Activated CD4-positive, alpha-beta T cell treated with anti-CD3 and anti-CD28 coated beads, Interleukin-10, Interleukin-2, amounts not matched to agents 100 ng/mL and 50 ng/mL, durations not matched to agents 16 hours and 8 hours (primary cell): Measurements from ENCODE around the gene SNX9.
A peak's percentile ranks its signal among the peaks of the same experiment; 100 is the strongest.
"Not testable (repeated sequence)": the region's sequence is repeated elsewhere in the genome, so short reads cannot be mapped to it uniquely, and the experiment has no call there.

Experiments used
- DNase-seq: peaks from one replicate; pipeline ENCODE4 v3.0.0-alpha.2; 2020

Gene SNX9

DNA sequence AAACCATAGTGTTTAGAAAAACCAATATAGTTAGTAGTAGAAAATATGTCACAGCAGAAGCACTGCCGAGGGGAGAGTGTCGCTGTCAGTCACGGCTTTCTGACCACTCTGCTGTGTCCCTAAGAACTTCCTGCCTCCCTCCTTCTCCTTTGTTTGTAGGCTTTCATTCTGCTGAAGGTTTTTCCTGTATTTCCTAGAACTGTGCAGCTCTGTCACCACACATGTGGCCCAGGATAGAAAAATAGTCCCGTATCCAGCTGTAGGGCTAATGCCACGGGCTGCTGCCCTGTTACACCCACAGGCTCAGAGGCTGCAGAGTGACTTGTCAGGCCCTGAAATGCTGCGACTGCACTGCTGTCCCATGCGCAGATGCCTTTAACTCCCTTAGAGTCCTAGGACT, 106.0 kb downstream of the SNX9 start:
- DNase-seq, result no peak

DNA sequence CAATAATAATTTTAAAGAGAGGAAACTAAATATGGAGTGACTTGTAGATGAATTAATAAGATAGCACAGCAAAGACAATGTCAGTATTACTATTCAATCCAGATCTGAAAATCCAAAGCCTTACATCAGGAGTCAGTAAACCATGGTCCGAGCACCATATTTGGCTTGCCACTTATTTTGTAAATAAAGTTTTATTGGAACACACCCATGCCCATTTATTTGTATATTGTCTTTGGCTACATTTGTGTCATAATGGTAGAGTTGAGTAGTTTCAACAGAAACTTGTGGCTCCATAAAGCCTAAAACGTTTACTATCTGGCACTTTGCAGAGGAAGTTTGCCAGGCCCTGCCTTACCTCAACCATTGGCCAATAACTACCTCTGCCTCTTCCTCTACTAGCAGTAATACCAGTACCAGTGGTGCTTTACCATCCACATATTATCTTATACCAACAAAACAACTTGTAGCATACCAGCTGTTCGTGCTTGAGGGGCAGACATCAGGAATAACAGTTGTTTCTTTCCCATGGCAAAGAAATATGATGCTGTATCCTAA, 106.8 kb downstream of the SNX9 start:
- peak; percentile 17 for DNase-seq

DNA sequence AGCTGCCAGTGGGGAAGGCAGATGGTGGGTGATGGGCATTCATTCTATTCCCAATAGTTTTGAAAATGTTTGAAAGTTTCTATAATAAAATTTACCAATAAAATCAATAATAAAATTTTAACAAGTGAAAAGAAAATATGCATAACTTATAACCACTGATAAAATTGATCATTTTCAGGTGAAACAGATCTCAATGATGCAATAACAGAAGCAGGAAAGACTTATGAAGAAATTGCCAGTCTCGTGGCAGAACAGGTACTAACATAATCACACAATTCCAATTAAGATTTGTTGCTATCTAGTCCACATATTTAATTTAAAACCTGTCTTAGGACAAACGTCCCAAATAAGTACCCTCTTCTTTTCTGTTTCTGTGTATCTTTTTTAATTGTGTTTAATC, 112.7 kb downstream of the SNX9 start:
- DNase-seq, result no peak

DNA sequence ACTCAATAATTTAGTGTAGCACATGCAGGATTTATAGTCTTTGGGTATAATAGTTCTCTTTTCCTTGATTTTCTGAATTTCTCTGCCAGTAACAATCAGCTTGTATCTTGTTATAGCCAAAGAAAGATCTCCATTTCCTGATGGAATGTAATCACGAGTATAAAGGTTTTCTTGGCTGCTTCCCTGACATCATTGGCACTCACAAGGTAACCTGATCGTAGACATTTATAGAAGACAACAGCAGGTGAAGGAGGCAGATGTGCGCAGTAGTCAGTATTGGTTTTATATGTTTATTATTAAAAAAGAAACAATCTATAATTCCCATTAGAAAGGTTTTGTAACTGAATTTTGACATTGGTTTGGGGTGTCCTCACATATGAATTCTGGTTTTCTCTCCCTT, 114.3 kb downstream of the SNX9 start:
- no peak for DNase-seq

DNA sequence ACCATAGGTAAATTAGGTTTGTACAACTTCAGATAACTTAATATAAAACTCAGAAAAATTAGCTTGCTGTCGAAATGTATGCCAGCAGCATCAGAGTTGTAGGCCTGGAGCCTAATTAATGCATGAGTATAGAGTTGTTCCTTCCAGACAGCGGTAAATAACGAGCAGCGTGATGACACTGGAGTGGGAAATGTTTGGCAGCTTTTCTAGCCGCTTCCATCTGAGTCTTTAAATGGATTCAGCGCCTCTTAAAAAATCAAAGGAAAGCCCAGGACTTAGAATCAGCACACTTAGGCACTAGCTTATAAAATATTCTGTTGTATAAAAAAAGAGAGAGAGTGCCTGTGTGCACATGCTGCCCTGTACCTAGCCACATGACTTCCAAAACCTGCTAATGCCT, 114.9 kb downstream of the SNX9 start:
- no peak for DNase-seq

DNA sequence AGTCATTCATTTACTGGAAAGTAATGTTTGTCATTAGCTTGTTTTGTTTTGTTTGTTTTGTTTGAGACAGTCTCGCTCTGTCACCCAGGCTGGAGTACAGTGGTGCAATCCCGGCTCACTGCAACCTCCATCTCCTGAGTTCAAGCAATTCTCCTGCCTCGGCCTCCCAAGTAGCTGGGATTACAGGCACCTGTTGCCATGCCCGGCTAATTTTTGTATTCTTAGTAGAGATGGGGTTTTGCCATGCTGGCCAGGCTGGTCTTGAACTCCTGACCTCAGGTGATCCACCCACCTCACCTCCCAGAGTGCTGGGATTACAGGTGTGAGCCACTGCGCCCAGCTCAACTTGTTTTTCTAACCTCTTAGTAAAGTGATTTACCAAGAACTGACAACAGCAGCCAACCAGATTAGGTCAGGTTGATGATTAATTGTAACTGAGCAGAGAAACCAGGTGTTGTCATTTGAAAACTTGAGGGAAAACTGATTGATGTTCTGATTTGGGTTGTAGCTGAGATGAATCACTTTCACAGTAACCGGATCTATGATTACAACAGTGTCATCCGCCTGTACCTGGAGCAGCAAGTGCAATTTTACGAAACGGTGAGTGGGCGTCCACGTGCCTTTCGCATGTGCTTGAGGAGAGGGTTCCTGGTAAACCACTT, 117.5 kb downstream of the SNX9 start:
- peak; percentile 70 for DNase-seq

DNA sequence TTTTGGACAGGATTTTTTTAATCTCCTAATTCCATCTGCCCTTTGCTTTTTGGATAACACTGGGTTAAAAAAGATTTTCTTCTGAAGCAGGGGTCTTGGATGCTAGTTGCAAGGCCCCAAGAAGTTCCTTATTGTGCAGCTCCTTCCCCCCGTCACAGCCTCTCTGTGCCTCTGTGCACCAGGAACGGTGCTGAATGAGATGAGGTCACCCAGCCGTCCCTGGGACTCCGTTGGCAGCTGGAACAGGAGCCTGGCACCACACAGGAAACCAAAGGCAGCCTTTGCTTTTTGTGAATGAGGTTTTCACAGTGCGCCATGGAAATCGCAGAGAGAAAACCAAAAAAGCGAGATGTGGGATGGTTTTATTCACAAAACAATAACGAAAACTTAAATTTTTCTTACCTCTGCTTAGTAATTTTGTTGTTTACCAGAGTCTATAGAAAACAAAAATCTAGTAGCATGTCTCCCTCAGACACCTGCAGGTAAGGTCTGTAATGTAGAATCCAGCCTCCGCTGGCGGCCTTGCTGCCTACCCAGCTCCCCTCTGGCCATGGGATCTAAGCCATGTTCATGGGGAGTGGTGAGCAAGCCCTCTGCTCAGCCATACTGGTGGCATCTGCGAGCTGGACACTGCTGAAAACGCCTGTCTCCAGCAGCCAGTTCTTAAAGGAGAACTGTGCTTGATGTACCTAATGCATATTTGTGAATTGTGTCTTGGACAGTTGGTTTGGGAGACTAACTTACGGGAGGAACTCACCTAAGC, 118.2 kb downstream of the SNX9 start:
- no peak for DNase-seq

DNA sequence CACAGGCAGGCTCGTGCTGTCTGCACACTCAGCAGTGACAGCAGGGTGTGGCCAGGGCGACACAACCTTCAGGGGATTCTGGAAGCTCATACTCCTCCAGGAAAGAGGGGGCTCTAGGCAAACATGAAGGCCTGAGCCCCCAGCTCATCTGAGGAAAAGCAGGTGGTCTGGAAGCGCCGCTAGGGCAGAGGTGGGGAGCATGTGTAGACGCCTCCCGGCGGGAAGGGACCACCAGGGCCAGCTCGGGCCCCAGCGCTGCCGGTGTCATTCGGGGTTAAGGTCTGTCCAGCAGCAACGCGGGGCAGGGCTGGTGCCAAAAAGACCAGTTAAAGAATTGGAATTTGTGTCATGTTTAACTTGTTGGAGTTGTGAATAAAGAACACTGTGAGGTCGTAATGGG, 119.3 kb downstream of the SNX9 start:
- DNase-seq, result no peak

DNA sequence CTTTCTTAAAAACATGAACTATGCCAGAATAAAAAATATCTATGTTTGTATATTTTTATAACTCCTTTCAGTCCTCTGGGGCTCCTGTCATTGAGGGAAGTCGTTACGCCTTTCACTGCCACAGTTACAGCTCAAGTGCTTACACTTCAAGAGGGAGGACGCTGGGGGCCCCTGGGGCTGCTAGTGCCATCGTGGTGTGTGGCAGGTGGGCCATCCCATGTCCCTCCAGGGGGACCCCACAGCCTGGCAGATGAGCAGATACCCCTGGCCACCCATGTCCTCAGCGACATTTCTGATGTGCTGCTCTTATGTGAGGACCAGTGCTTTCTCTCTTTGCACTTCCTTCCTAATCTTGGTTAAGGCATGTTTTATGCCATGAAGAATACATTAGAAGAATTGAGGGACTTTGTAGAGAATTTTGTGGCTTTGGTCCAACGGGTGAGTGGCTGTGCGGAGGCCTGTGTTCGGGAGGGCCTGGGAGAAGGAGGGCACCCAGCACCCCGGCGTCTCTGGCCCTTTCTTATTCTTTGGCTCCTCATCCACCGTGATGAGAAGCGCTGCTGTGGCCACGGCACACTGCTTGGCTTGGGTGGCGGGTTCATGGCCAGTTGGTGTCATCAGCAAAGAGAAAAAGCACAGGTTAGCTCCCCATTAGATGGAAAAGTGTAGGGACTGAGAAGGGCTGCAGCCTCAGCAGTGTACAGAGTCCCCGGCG, 120.4 kb downstream of the SNX9 start:
- no peak for DNase-seq

DNA sequence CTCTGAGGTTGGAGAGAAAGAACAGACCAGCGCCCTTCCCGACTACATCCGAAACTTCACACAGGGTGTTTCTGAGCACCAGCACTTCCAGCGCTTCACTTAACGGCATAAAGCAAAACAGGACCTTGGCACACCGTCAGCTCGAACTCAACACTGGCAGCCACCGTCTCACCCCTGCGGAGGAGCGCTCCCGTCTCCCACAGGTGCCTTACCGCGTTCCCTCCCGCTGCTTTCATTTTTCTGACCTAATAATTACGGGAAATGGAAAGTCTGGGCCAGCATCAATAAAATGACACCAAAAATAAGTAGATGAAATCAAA, 120.9 kb downstream of the SNX9 start:
- no peak for DNase-seq

DNA sequence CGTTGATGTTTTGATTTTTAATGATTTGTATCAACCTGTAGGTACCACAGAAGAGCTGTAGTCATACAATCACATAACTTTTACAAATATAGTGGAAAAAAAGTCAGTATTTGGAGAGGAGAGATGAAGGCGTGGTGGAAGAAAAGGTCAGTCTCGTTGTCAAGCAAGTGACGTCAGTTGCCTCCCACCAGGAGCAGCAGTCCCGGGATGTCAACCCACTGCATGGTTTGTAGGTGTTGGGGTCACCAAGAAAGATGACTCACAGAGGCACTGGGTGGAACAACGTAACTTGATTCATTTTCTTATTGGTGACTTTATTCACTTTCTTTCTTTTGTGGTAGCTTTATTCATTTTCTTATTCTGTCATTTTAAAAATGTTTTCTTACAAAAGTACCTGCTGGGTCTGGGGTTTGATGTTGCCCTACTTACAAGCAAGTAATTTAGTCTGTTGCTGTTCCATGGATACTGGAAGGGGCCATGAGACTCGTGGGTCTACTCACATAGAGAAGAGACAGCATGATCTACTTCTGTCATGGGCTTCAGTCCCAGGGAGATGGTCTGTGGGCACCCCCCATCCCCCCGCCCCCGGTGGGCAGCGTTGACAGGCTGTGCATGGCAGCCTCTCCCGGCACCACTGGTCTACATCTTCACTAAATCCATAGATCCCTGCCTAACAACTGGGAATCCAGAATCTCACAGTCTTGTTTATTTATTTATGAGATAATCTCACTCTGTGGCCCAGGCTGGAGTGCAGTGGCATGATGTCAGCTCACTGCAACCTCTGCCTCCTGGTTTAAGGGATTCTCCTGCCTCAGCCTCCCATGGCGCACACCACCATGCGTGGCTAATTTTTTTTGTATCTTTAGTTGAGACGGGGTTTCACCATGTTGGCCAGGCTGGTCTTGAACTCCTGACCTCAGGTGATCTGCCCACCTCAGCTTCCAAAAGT, 122.2 kb downstream of the SNX9 start:
- DNase-seq, result no peak

DNA sequence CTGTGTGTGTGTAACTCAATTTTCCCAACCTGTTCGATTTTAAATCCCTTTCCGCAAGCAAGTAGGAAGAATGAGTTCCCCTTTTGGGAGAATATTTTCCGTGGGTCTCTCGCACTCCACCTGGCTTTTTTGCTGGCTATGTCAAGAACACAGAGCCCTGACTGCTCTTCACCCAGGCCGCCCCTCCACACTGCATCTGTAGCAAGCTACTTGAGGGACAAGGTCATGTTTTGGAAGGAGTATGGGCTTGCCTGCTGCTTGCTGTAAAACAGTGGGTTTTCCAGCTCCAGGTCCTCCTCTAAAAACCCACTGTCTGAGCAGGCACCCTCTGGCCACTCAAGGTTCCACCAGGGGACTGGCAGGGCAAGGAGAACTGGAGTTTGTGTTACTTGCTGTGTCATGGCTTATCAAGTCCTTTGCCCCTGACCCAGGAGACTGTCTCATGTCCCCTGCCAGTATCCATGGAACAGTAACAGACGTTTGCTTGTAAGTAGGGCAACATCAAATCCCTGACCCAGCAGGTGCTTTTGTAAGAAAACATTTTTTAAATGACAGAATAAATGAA, 123.1 kb downstream of the SNX9 start:
- DNase-seq, result no peak

DNA sequence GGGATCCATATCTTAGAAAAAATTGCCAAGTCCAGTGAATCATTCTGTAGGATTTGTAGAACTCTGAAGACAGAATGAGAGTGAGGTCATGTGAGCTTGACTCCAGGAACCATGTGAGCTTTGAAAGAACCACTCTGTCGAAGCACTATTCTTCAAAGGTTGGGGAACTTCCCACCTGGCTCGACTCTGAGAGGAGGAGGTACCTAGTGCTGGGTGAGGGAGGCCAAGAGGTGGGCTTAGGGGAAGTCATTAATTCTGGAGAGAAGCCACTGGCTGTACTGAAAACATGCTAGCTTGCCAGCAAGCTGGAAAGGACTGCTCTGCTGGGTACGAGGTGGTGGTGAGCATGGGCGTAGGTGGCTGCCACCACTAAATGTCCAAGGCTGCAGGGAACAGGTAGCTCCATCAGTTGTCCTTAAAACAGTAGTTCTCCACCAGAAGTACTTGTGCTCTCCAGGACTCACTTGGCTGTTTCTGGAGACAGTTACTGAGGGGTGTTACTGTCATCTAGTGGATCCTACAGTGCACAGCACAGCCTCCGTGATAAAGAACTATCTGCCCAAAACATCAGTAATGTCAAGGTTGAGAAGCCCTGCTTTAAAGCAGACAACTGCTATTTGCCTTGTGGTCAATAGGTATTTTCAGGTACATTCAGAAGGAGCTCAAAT, 124.0 kb downstream of the SNX9 start:
- DNase-seq, result peak; percentile 15

DNA sequence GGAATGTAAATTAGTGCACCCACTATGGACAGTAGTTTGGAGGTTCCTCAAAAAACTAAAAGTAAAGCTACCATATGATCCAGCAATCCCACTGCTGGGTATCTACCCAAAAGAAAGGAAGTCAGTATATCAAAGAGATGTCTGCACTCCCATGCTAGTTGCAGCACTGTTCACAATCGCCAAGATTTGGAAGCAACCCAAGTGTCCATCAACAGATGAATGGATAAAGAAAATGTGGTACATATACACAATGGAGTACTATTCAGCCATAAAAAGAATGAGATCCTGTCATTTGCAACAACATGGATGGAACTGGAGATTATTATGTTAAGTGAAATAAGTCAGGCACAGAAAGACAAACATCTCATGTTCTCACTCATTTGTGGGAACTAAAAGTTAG, 127.9 kb downstream of the SNX9 start:
- not testable (repeated sequence) for DNase-seq

DNA sequence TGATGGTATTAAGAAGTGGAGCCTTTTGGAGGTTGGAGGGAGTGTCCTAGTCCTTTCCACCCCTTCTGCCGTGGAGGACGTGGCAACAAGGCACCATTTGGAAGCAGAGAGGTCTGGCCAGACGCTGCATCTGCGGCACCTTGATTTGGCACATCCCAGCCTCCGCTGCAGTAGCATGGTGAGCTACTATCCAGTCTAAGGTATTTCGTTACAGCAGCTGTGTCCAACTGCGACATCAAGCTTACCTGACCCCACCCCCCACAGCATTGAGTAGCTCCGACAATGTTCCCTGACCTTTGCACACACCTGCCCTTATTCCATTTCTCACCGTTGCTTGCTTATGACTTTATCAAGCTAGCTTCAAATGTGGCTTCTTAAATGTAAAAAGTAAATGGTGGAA, 128.8 kb downstream of the SNX9 start:
- DNase-seq, result no peak

DNA sequence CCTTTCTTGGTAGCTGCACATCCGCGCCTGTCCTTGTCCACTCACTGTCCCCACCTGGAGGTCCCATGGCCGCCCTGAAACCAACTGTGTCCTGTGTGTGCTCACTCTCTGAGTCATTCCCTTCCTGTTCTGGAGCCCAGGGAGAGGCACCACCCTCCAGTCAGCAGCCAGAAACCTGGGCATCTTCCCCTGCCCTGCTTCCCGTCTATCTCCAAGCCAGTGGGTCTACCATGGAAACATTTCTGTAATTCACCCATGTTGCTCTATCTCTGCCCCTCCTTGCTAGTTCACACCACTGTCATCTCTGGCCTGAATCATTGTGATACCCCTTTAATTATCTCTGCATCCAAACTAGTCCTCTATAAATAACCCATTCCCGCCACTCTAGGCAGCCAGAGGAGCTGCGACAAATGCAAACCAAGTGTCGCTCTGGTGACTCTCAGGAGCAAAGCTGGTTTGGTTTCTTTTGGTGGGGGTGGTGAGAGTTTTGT, 129.9 kb downstream of the SNX9 start:
- DNase-seq, result no peak

DNA sequence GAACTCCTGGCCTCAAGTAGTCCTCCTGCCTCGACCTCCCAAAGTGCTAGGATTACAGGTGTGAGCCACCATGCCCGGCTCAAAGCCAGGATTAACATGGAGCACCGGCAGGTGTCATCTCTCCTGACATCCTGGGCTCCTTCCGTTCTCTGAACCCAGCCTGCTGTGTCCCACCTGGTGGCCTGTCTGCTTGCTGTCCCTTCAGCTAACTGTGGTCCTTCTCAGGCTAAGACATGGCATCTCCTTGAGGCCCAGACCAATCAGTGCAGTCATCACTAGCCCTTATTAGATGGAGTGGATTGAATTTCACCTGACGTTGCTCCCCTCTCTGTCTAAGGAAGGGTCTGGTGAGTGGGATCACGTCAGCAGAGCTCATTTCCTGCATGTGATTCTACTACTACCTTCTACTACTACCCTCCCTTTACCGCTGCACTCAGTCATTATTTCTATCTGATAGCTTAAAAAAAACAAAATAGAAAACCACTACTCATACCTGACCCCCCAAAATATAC, 130.6 kb downstream of the SNX9 start:
- no peak for DNase-seq

DNA sequence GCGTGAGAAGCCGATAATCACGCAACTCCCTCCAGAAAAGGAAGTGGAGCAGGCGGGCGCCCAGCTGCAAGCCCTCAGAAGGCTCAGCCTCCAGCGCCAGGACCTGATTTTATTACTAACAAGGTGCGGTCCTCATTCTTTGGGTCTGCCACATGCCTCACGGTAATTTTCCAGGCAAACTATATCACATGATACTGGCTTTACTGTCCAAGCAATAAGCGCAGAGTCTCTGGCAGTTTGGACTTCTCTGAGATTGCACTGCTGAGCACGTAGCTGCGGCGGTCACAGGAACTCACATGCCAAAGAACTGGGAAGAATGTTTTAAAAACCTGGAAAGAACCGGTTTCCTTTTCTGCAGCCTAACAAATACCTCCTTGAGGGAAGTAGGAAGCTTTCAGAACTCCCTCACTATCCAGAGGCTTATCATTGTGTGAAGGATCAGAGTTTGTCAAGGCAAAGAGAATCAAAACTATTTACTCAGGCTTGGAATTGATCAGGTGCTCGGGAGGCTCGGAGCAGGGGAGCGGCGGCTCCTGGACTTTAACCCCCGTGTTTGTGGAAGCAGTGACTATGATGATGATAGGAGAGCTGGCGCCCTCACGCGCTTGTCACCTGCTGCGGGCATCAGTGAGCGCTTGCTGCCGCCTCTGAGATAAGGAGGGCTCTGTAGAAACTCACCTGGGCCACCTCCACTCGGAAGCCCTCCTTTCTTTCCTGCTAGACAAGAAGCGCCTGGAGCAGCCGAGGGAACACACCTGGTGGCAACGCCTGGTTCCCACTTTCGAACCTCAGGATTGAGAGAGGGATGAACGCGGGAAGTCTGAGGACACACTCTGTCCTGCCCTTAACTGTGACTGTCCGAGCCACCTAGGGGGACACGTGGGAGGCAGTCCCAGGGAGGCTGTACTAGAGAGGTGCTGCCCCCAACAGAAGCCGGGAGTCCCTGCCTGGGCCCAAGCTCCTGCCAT, 131.4 kb downstream of the SNX9 start:
- DNase-seq, result no peak

DNA sequence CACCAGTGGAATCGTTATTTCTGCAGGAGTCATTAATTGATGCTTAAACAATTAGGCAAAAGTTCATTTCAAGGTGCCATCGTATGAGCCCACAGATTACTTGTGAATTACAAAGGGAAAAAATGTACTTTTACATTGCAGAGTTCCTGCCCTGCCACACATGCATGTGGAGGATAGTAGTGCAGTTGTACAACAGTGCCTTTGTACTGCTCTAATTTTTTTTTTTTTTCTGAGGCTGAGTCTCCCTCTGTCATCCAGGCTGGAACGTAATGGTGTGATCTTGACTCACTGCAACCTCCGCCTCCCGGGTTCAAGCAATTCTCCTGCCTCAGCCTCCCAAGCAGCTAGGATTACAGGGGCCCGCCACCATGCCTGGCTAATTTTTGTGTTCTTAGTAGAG, 132.6 kb downstream of the SNX9 start:
- DNase-seq, result no peak

DNA sequence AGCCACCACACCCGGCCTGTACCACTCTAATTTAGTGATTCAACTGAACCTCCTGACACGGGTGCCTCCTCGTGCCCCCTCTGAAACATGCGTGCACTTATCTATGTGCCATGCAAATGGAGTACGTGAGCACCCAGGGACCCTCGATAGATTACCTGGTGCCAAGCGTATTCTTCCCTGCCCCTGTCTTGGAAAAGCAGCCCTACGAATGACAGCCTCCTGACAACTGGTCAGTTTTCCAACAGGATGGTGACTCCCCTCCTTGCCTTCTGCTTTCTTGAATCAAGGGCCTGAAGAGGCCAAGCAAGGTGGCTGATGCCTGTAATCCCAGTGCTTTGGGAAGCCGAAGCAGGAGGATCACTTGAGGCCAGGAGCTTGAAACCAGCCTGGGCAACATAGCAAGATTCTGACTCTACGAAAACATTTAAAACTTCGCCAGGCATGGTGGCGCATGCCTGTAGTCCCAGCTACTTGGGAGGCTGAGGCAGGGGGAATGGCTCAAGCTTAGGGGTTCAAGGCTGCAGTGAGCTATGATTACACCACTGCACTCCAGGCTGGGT, 133.2 kb downstream of the SNX9 start:
- no peak for DNase-seq
